DND-41 (cell line): ENCODE measurements around the gene ERBB2.

Experiments used
- ATAC-seq: fragments of 200-7000 bp; cut with Tn5 transposase; 3 replicates; pipeline ENCODE4 v1.9.1; 2021; ENCODE audit warnings: low read depth; ENCODE audit not compliant: insufficient read depth
- DNase-seq: peaks from one replicate; pipeline ENCODE4 v3.0.0-alpha.2; 2020
- H2AFZ ChIP-seq: 2 replicates; pipeline ENCODE4 v1.6.0; 2012; ENCODE audit warnings: low read depth, low read length
- H3K27ac ChIP-seq: 2 replicates; pipeline ENCODE4 v1.5.1; 2012; ENCODE audit warnings: low read length, inconsistent platforms
- H3K27me3 ChIP-seq: fragments of 200-600 bp; sonication (generic); 2 replicates; pipeline ENCODE4 v1.6.0; 2012; ENCODE audit warnings: low read length, mild to moderate bottlenecking, inconsistent platforms; ENCODE audit not compliant: insufficient read depth, poor library complexity
- H3K36me3 ChIP-seq: 2 replicates; pipeline ENCODE4 v1.5.1; 2012; ENCODE audit warnings: low read length, inconsistent platforms; ENCODE audit not compliant: insufficient read depth
- H3K4me1 ChIP-seq: 2 replicates; pipeline ENCODE4 v1.5.1; 2012; ENCODE audit warnings: mild to moderate bottlenecking, low read length; ENCODE audit not compliant: insufficient read depth
- H3K4me2 ChIP-seq: 2 replicates; pipeline ENCODE4 v1.6.0; 2012; ENCODE audit warnings: mild to moderate bottlenecking, moderate library complexity, low read length, inconsistent platforms; ENCODE audit not compliant: insufficient read depth
- H3K4me3 ChIP-seq, 2 experiments: fragments of 200-600 bp in 1 of 2; shearing (Covaris generic) in 1 of 2; 2 replicates each; pipeline ENCODE4 v1.5.1; 2012 to 2016; ENCODE audit warnings: inconsistent platforms in 2 of 2, low read length in 2 of 2, mild to moderate bottlenecking in 2 of 2, low read depth in 1 of 2, moderate library complexity in 1 of 2
- H3K79me2 ChIP-seq: 2 replicates; pipeline ENCODE4 v1.6.0; 2012; ENCODE audit warnings: low read length, inconsistent platforms; ENCODE audit not compliant: insufficient read depth
- H3K9ac ChIP-seq: 2 replicates; pipeline ENCODE4 v1.6.0; 2012; ENCODE audit warnings: low read depth, mild to moderate bottlenecking, inconsistent platforms, low read length, moderate library complexity
- H3K9me3 ChIP-seq: 2 replicates; pipeline ENCODE4 v1.5.1; 2012; ENCODE audit warnings: low read length, moderate library complexity, mild to moderate bottlenecking, inconsistent platforms; ENCODE audit not compliant: insufficient read depth, severe bottlenecking
- H4K20me1 ChIP-seq: 2 replicates; pipeline ENCODE4 v1.6.0; 2012; ENCODE audit warnings: low read length; ENCODE audit not compliant: insufficient read depth
- CTCF ChIP-seq: IDR thresholded peaks from 2 replicates; pipeline ENCODE4 v1.5.1; 2012; ENCODE audit warnings: borderline replicate concordance, low read length, moderate library complexity, mild to moderate bottlenecking; ENCODE audit not compliant: poor library complexity, severe bottlenecking; ENCODE audit errors: extremely low read depth
- EZH2 ChIP-seq: IDR thresholded peaks from 3 replicates; pipeline ENCODE4 v1.6.1; 2012; ENCODE audit warnings: borderline replicate concordance, low read depth, mild to moderate bottlenecking, moderate library complexity, low read length, inconsistent platforms; ENCODE audit not compliant: severe bottlenecking

The ERBB2 gene

GRCh38 chr17:39699818-39700147 lies at the start of gene ERBB2:
ERBB2 (plus strand) TSS chr17:39700064; CDS start chr17:39700239, 175 bp downstream.
- DNase-seq = no peak
- Histone ChIP-seq H4K20me1 (no peaks in the 10 kb centered on the region), H3K4me3 (no peak within 1 kb of the TSS), H3K9me3 (no peaks in the 10 kb centered on the region), H3K27ac (no peak within 1 kb of the TSS), H3K27me3 (no peaks in the 10 kb centered on the region), H3K36me3 (no peaks in the 10 kb centered on the region), H3K4me2 (no peak within 1 kb of the TSS), H2AFZ (no peak within 1 kb of the TSS), H3K4me1 (no peaks in the 10 kb centered on the region), H3K9ac (no peak within 1 kb of the TSS), H3K79me2 (no peaks in the 10 kb centered on the region)
- TF ChIP-seq EZH2 = no peak
- no peak for TF ChIP-seq CTCF
- no peak for ATAC-seq

- H3K4me2 ChIP-seq = no peak overlapping the region
These were observed 49.7 kb upstream of the ERBB2 start for GRCh38 chr17:39650121-39650579.

GRCh38 chr17:39651923-39652586 lies 47.8 kb upstream of the ERBB2 start:
- no peak overlapping the region for H3K4me3 ChIP-seq
- no peak overlapping the region for H3K9ac ChIP-seq
- no peak for ATAC-seq

More at GRCh38 chr17:39650121-39650579, 49.7 kb upstream of the ERBB2 start:
- no peak for ATAC-seq
- peaks cover 17% of the 10 kb centered on the region for H3K36me3 ChIP-seq
- no peak for DNase-seq
- no peak overlapping the region for H2AFZ ChIP-seq
- no peak overlapping the region for H3K9ac ChIP-seq
- peaks cover 45% of the 10 kb centered on the region for H3K79me2 ChIP-seq
- no peaks in the 10 kb centered on the region for H3K4me1 ChIP-seq
- no peaks in the 10 kb centered on the region for H3K9me3 ChIP-seq
- no peaks in the 10 kb centered on the region for H3K27me3 ChIP-seq
- no peak overlapping the region for H3K27ac ChIP-seq
- peaks cover 58% of the 10 kb centered on the region for H4K20me1 ChIP-seq
- TF ChIP-seq CTCF (no peak), EZH2 (no peak)
- no peak overlapping the region for H3K4me3 ChIP-seq

More at GRCh38 chr17:39651923-39652586, 47.8 kb upstream of the ERBB2 start:
- no peak overlapping the region for H3K27ac ChIP-seq
- H3K4me1 ChIP-seq = no peaks in the 10 kb centered on the region
- peaks cover 55% of the 10 kb centered on the region for H4K20me1 ChIP-seq
- H3K4me2 ChIP-seq = no peak overlapping the region
- DNase-seq = no peak
- H3K27me3 ChIP-seq = no peaks in the 10 kb centered on the region
- H3K79me2 ChIP-seq = peaks cover 29% of the 10 kb centered on the region
- H2AFZ ChIP-seq = no peak overlapping the region
- no peaks in the 10 kb centered on the region for H3K9me3 ChIP-seq
- TF ChIP-seq CTCF (no peak), EZH2 (no peak)
- peaks cover 22% of the 10 kb centered on the region for H3K36me3 ChIP-seq
